Stomach (tissue), 9 donors: ENCODE measurements around the gene CLCNKB. TPM values are rescaled to one million over a fixed set of nuclear protein-coding genes. Genes with fewer than 3 reads are reported as not detected.
"Not testable (repeated sequence)": the region's sequence is repeated elsewhere in the genome, so short reads cannot be mapped to it uniquely, and the experiment has no call there.

Source experiments
- DNase-seq, 2 donors: peaks; one replicate each; pipeline versions ENCODE4 v3.0.0 to v3.0.0-alpha.2; 2013 to 2019
- H3K27ac ChIP-seq, 5 donors: fragments of 200-600 bp in 4 of 5; sonication (generic) in 4 of 5; one replicate each; pipeline ENCODE4 v1.5.1; 2013 to 2019; ENCODE audit warnings: mild to moderate bottlenecking in 1 of 5, moderate library complexity in 1 of 5
- H3K27me3 ChIP-seq, 3 donors: fragments of 200-600 bp; sonication (generic); one replicate each; pipeline ENCODE4 v1.5.1; 2017 to 2019; ENCODE audit warnings: mixed run types in 1 of 3
- H3K36me3 ChIP-seq, 4 donors: fragments of 200-600 bp; sonication (generic); 1 replicate in 3 of 4; 2 replicates in 1 of 4; pipeline ENCODE4 v1.5.1; 2016 to 2019
- H3K4me1 ChIP-seq, 4 donors: fragments of 200-600 bp; sonication (generic); one replicate each; pipeline ENCODE4 v1.5.1; 2016 to 2019
- H3K4me3 ChIP-seq, 4 donors: fragments of 200-600 bp; sonication (generic) in 3 of 4; one replicate each; pipeline ENCODE4 v1.5.1; 2016 to 2019; ENCODE audit warnings: mild to moderate bottlenecking in 1 of 4
- H3K9me3 ChIP-seq, 4 donors: fragments of 200-600 bp; sonication (generic); one replicate each; pipeline ENCODE4 v1.5.1; 2016 to 2019
- CTCF ChIP-seq, 7 experiments: fragments of 450-650 bp in 4 of 7; fragments of 200-600 bp in 3 of 7; sonication (generic) in 3 of 7; IDR thresholded peaks; one replicate each; pipeline ENCODE4 v1.5.1; 2016 to 2019; ENCODE audit warnings: antibody characterized with exemption in 7 of 7, control low read depth in 2 of 7, mild to moderate bottlenecking in 1 of 7
- EP300 ChIP-seq: sonication (generic); formaldehyde crosslinking; IDR thresholded peaks from one replicate; pipeline ENCODE4 v1.6.1; 2017; ENCODE audit warnings: antibody characterized with exemption
- POLR2A ChIP-seq, 4 donors: fragments of 450-650 bp; IDR thresholded peaks; one replicate each; pipeline ENCODE4 v1.6.1; 2016; ENCODE audit warnings: antibody characterized with exemption in 4 of 4, control low read depth in 2 of 4, mild to moderate bottlenecking in 1 of 4, moderate library complexity in 1 of 4
- POLR2AphosphoS5 ChIP-seq, 3 donors: sonication (generic); formaldehyde crosslinking; IDR thresholded peaks; one replicate each; pipeline ENCODE4 v1.6.1; 2016; ENCODE audit warnings: antibody characterized with exemption in 3 of 3
- WGBS, 5 donors: extraction: QIAGEN DNeasy Blood & Tissue Kit in 3 of 5; methylation state at CpG; one replicate each; pipeline versions ENCODE4 v1.1.5 to v1.1.7; 2013 to 2018; 5-methylcytosine and 5-hydroxymethylcytosine counted together
- intact Hi-C: fragments of 100-400 bp; cut with DNase I; formaldehyde crosslinking; loops from one replicate; pipeline ENCODE4 v1.15.1; 2023; ENCODE audit warnings: low total_unique reads
- polyA plus RNA-seq, 3 donors: library from polyadenylated mRNA; stranded (reverse); fragments of 200-250 nt; gene quantifications; one replicate each; pipeline ENCODE4 v1.2.3, GENCODE V29; 2013
- total RNA-seq, 5 donors: library from RNA; depleted of rRNA; stranded (reverse); fragments of >200 nt; gene quantifications; one replicate each; pipeline versions ENCODE4 v1.1.0 to v1.2.3, GENCODE V29; 2014 to 2016
- donor health status: healthy with polysubstance abuse.
- donor health status: Bipolar disorder and iron deficiency.
- donor health status: healthy.

CLCNKB gene
- total and polyA plus RNA-seq, 8 donors: 0.19 to 0.92 (median 0.45) TPM; not detected in 4

GRCh38 chr1:16038620-16038912 lies 5.0 kb upstream of the CLCNKB start:
- no peaks in the 10 kb centered on the region for H3K4me1 ChIP-seq
- H3K36me3 ChIP-seq: no peaks in the 10 kb centered on the region
- no peaks in the 10 kb centered on the region for H3K27me3 ChIP-seq
- H3K4me3 ChIP-seq: no peak overlapping the region
- intact Hi-C loops: no loop called here
- H3K27ac ChIP-seq: no peak overlapping the region
- WGBS, 5 donors: 36 to 68% (median 46%) methylated on average over 3 to 4 of the region's 4 CpGs
- H3K9me3 ChIP-seq: no peaks in the 10 kb centered on the region
- TF ChIP-seq CTCF (IDR thresholded peaks at IDR 0.05) (no peak), POLR2AphosphoS5 (IDR thresholded peaks at IDR 0.05) (no peak), EP300 (no peak), POLR2A (IDR thresholded peaks at IDR 0.05) (no peak)
- no peak for DNase-seq

GRCh38 chr1:16039871-16040270 lies 3.7 kb upstream of the CLCNKB start:
- H3K9me3 ChIP-seq, H3K27ac ChIP-seq, H3K4me3 ChIP-seq, H3K27me3 ChIP-seq, DNase-seq, intact Hi-C loops, H3K4me1 ChIP-seq, H3K36me3 ChIP-seq: not testable (repeated sequence)
- WGBS, 5 donors: 51 to 66% (median 56%) methylated on average over 6 to 8 of the region's 8 CpGs

- intact Hi-C loops: no loop called here
- no peaks in the 10 kb centered on the region for H3K27me3 ChIP-seq
- no peak for DNase-seq
- H3K27ac ChIP-seq: no peak overlapping the region
- H3K4me1 ChIP-seq: no peaks in the 10 kb centered on the region
- no peaks in the 10 kb centered on the region for H3K36me3 ChIP-seq
- TF ChIP-seq POLR2AphosphoS5 (IDR thresholded peaks at IDR 0.05) (no peak), EP300 (no peak), CTCF (IDR thresholded peaks at IDR 0.05) (no peak), POLR2A (IDR thresholded peaks at IDR 0.05) (no peak)
- WGBS, 5 donors: 45 to 89% (median 71%) methylated on average over 8 of the region's 8 CpGs
- no peak overlapping the region for H3K4me3 ChIP-seq
- no peaks in the 10 kb centered on the region for H3K9me3 ChIP-seq
These were observed 2.4 kb upstream of the CLCNKB start for GRCh38 chr1:16041200-16041599.

- intact Hi-C loops: no loop called here
- Histone ChIP-seq H3K27me3 (no peaks in the 10 kb centered on the region), H3K4me1 (no peaks in the 10 kb centered on the region), H3K27ac (no peak overlapping the region), H3K4me3 (no peak overlapping the region), H3K9me3 (no peaks in the 10 kb centered on the region), H3K36me3 (no peaks in the 10 kb centered on the region)
- 76 to 92% (median 81%) methylated on average over 6 to 9 of the region's 9 CpGs for WGBS, 5 donors
- DNase-seq: no peak
- TF ChIP-seq EP300: no peak
- no peak for TF ChIP-seq POLR2AphosphoS5 (IDR thresholded peaks at IDR 0.05)
- TF ChIP-seq POLR2A (IDR thresholded peaks at IDR 0.05): no peak
- no peak for TF ChIP-seq CTCF (IDR thresholded peaks at IDR 0.05)
These were observed 1.5 kb upstream of the CLCNKB start for GRCh38 chr1:16042096-16042495.

- DNase-seq, H3K36me3 ChIP-seq, H3K27ac ChIP-seq, intact Hi-C loops, H3K27me3 ChIP-seq, H3K4me1 ChIP-seq, H3K4me3 ChIP-seq, H3K9me3 ChIP-seq: not testable (repeated sequence)
- WGBS, 5 donors: 83 to 89% (median 87%) methylated on average over 7 to 9 of the region's 9 CpGs
These were observed 928 bp upstream of the CLCNKB start for GRCh38 chr1:16042654-16043053.

GRCh38 chr1:16043950-16044349 lies 368 bp downstream of the CLCNKB start:
- DNase-seq: no peak
- intact Hi-C loops: no loop called here
- Histone ChIP-seq H3K9me3 (no peaks in the 10 kb centered on the region), H3K27me3 (peaks cover 0 to 3% (median 0%) of the 10 kb centered on the region in 3 donors), H3K4me3 (no peak overlapping the region), H3K36me3 (no peaks in the 10 kb centered on the region), H3K27ac (no peak overlapping the region), H3K4me1 (peaks cover 4 to 8% (median 6%) of the 10 kb centered on the region in 4 donors)
- TF ChIP-seq POLR2A (IDR thresholded peaks at IDR 0.05) (no peak), EP300 (no peak), CTCF (IDR thresholded peaks at IDR 0.05) (no peak), POLR2AphosphoS5 (IDR thresholded peaks at IDR 0.05) (no peak)
- 89 to 94% (median 92%) methylated on average over 3 to 5 of the region's 5 CpGs for WGBS, 5 donors
